Left cardiac atrium (tissue), 4 donors: Measurements from ENCODE around the gene CELA1. TPM values are rescaled to one million over a fixed set of nuclear protein-coding genes. Genes with fewer than 3 reads are reported as not detected.

Source experiments
- ATAC-seq, 2 donors: fragments of 200-7000 bp; cut with Tn5 transposase; one replicate each; pipeline ENCODE4 v1.9.1; 2020; ENCODE audit warnings: mild to moderate bottlenecking in 2 of 2, moderate library complexity in 2 of 2
- DNase-seq: peaks from one replicate; pipeline ENCODE4 v3.0.0-alpha.2; 2020
- intact Hi-C, 2 donors: fragments of 100-400 bp; cut with DNase I; formaldehyde crosslinking; loops; one replicate each; pipeline versions ENCODE4 v1.14.1 to v1.15.1; 2022 to 2023
- total RNA-seq, 2 donors: library from RNA; stranded (reverse); fragmentation: NEBNext Ultra II Directional; extraction: Animal tissue kit (Norgen Biotek cat#: 25700); gene quantifications; one replicate each; pipeline ENCODE4 v1.2.1, GENCODE V29; 2021
- donor health status: DM: no; HTN: yes; CAD: no.
- donor health status: DM: no; HTN: yes; CAD: no; lungs with severe emphysema.
- donor health status: DM: yes; HTN: yes; CAD: no.
- donor health status: Dilated cardiomyopathy.

Gene CELA1
- total RNA-seq, 2 donors from 2014 or later, result not detected

- no peak for DNase-seq
- intact Hi-C loops, result no loop called here
- no peak for ATAC-seq
Observed at GRCh38 chr12:51377099-51377984, 30.9 kb upstream of the CELA1 start.

GRCh38 chr12:51374856-51375255, 28.4 kb upstream of the CELA1 start:
- ATAC-seq (no peak), DNase-seq (no peak)
- intact Hi-C loops, result no loop called here

GRCh38 chr12:51374361-51374760, 27.9 kb upstream of the CELA1 start:
- DNase-seq (no peak), ATAC-seq (no peak)
- intact Hi-C loops, result no loop called here

- intact Hi-C loops, result no loop called here
- ATAC-seq (no peak), DNase-seq (no peak)
Observed at GRCh38 chr12:51373187-51373586, 26.7 kb upstream of the CELA1 start.

GRCh38 chr12:51372021-51372420, 25.5 kb upstream of the CELA1 start:
- ATAC-seq, result no peak
- no peak for DNase-seq
- intact Hi-C loops, result no loop called here

GRCh38 chr12:51371295-51371953, 24.9 kb upstream of the CELA1 start:
- intact Hi-C loops, result no loop called here
- peak; percentile 70 for DNase-seq

GRCh38 chr12:51370667-51371066, 24.2 kb upstream of the CELA1 start:
- intact Hi-C loops, result no loop called here
- DNase-seq (no peak), ATAC-seq (no peak)

More at GRCh38 chr12:51371295-51371953, 24.9 kb upstream of the CELA1 start:
- ATAC-seq, result peak; percentile 87 to 98

- intact Hi-C loops, result no loop called here
- ATAC-seq, result no peak
- DNase-seq, result no peak
Observed at GRCh38 chr12:51369581-51369980, 23.1 kb upstream of the CELA1 start.

- intact Hi-C loops, result no loop called here
- peak; percentile 34 for DNase-seq
- ATAC-seq, result peak; percentile 28 to 74
Observed at GRCh38 chr12:51368640-51369517, 22.4 kb upstream of the CELA1 start.

GRCh38 chr12:51365276-51365675, 18.8 kb upstream of the CELA1 start:
- DNase-seq, result no peak
- intact Hi-C loops, result no loop called here
- no peak for ATAC-seq

GRCh38 chr12:51364001-51364400, 17.5 kb upstream of the CELA1 start:
- intact Hi-C loops, result no loop called here
- ATAC-seq (no peak), DNase-seq (no peak)

GRCh38 chr12:51362747-51363342, 16.4 kb upstream of the CELA1 start:
- DNase-seq (no peak), ATAC-seq (no peak)
- intact Hi-C loops, result no loop called here

- DNase-seq (no peak), ATAC-seq (no peak)
- intact Hi-C loops, result no loop called here
Observed at GRCh38 chr12:51362307-51362706, 15.8 kb upstream of the CELA1 start.

- intact Hi-C loops, result no loop called here
- no peak for DNase-seq
- no peak for ATAC-seq
Observed at GRCh38 chr12:51361161-51362016, 14.9 kb upstream of the CELA1 start.

GRCh38 chr12:51360315-51360714, 13.8 kb upstream of the CELA1 start:
- DNase-seq (no peak), ATAC-seq (no peak)
- intact Hi-C loops, result no loop called here

GRCh38 chr12:51359851-51360250, 13.4 kb upstream of the CELA1 start:
- intact Hi-C loops, result no loop called here
- DNase-seq, result no peak
- ATAC-seq, result no peak

GRCh38 chr12:51358496-51358895, 12.0 kb upstream of the CELA1 start:
- ATAC-seq (no peak), DNase-seq (no peak)
- intact Hi-C loops, result no loop called here

- ATAC-seq, result no peak
- no peak for DNase-seq
Observed at GRCh38 chr12:51357374-51358047, 11.0 kb upstream of the CELA1 start.

More at GRCh38 chr12:51357374-51358047, 11.0 kb upstream of the CELA1 start:
- intact Hi-C loops, result no loop called here
